ENCODE results near the gene LEF1. TPM values are rescaled to one million over a fixed set of nuclear protein-coding genes. Genes with fewer than 3 reads are reported as not detected.

Gene LEF1
- total and polyA plus RNA-seq, 2 donors (not counting 1 experiment from before 2014, with no cell fraction given), result 2.4 to 5.1 TPM

DNA sequence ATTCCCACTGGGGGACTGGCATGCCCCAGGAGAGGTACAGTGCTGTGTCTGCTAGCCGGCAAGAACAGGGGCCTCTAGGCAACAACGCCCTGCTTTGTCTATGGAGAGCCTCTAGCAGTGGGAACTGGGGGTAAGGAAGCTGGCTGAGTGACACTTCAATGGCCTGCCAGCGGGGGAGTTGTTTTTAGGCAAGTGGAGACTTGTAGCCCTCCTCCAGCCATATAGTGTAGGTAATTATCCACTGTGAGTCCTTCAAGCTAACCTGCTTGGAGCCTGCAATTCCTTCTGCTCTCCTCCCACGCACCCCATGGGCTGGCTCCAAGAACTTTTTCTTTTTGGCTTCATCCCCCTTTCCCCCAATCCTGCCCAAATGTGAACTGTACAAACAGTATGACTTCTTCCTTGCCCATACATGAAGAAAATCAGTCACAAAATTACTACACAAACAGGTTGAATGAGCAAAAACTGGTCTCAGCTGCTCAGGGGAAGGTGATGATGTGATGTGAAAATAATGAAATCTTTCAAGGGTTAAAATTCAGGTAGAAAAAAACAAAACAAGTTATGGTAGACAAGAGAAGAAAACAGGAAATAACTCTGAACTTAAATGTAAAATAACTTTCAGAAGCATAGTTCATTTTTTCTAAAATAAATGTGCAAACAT lies 33.1 kb downstream of the LEF1 start:
- no peaks in the 10 kb centered on the region for H3K79me2 ChIP-seq (ENCODE audit: control insufficient read depth, insufficient read depth, low read length)
- TF ChIP-seq, protein P1, sequence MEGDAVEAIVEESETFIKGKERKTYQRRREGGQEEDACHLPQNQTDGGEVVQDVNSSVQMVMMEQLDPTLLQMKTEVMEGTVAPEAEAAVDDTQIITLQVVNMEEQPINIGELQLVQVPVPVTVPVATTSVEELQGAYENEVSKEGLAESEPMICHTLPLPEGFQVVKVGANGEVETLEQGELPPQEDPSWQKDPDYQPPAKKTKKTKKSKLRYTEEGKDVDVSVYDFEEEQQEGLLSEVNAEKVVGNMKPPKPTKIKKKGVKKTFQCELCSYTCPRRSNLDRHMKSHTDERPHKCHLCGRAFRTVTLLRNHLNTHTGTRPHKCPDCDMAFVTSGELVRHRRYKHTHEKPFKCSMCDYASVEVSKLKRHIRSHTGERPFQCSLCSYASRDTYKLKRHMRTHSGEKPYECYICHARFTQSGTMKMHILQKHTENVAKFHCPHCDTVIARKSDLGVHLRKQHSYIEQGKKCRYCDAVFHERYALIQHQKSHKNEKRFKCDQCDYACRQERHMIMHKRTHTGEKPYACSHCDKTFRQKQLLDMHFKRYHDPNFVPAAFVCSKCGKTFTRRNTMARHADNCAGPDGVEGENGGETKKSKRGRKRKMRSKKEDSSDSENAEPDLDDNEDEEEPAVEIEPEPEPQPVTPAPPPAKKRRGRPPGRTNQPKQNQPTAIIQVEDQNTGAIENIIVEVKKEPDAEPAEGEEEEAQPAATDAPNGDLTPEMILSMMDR (IDR thresholded peaks at IDR 0.05), result no peak
- TF ChIP-seq EZH2 (IDR thresholded peaks at IDR 0.05; ENCODE audit: borderline replicate concordance, insufficient read depth, low read depth, low read length, poor library complexity, severe bottlenecking), result no peak
- no peak overlapping the region for H2AFZ ChIP-seq (ENCODE audit: insufficient read depth, low read depth, low read length, poor library complexity, severe bottlenecking)
- H4K20me1 ChIP-seq (ENCODE audit: control insufficient read depth, insufficient read depth, low read length, poor library complexity, severe bottlenecking), result no peaks in the 10 kb centered on the region
- H3K36me3 ChIP-seq (replicated peaks in 1 of 2; ENCODE audit: control extremely low read depth in 1 of 2, control insufficient read depth in 1 of 2, extremely low read depth in 1 of 2, insufficient read depth in 2 of 2, low read length in 1 of 2), result peaks cover 0 to 2% of the 10 kb centered on the region in 2 experiments
- no peak overlapping the region for H3K4me3 ChIP-seq (ENCODE audit: control extremely low read depth in 1 of 5, extremely low read depth in 1 of 5, insufficient read depth in 1 of 5, low read depth in 2 of 5, low read length in 4 of 5)
- WGBS (ENCODE audit: insufficient coverage), result 71% methylated on average over 3 of the region's 4 CpGs
- H3K27ac ChIP-seq (ENCODE audit: low read length in 2 of 2), result no peak overlapping the region
- intact Hi-C loops (cut with micrococcal nuclease), result no loop called here
- H3K9me3 ChIP-seq (ENCODE audit: control extremely low read depth in 1 of 3, control insufficient read depth in 2 of 3, insufficient read depth in 1 of 3, low read length in 2 of 3), result no peaks in the 10 kb centered on the region
- H3K27me3 ChIP-seq (replicated peaks in 1 of 4; ENCODE audit: control extremely low read depth in 1 of 4, control insufficient read depth in 3 of 4, insufficient read depth in 4 of 4, low read length in 3 of 4), result peaks cover 0 to 3% (median 0%) of the 10 kb centered on the region in 4 experiments
- POLR2A ChIA-PET, result no interaction called here
- no peak overlapping the region for H3K27ac Mint-ChIP-seq
- H3K4me1 Mint-ChIP-seq, result peaks cover 2% of the 10 kb centered on the region
- ATAC-seq (ENCODE audit: low read depth) (no peak), DNase-seq (no peak)
- H3K4me1 ChIP-seq (ENCODE audit: control insufficient read depth in 2 of 2, insufficient read depth in 2 of 2, low read length in 2 of 2), result no peaks in the 10 kb centered on the region
- no peak overlapping the region for H3K4me2 ChIP-seq (replicated peaks; ENCODE audit: low read depth, low read length, poor library complexity, severe bottlenecking)
- H3K9me3 Mint-ChIP-seq (ENCODE audit: insufficient read depth), result no peaks in the 10 kb centered on the region
- H3K9ac ChIP-seq (ENCODE audit: low read length), result no peak overlapping the region
- H3K4me3 Mint-ChIP-seq, result no peak overlapping the region
- peaks cover 4% of the 10 kb centered on the region for H3K27me3 Mint-ChIP-seq
- CTCF ChIA-PET, result no interaction called here

DNA sequence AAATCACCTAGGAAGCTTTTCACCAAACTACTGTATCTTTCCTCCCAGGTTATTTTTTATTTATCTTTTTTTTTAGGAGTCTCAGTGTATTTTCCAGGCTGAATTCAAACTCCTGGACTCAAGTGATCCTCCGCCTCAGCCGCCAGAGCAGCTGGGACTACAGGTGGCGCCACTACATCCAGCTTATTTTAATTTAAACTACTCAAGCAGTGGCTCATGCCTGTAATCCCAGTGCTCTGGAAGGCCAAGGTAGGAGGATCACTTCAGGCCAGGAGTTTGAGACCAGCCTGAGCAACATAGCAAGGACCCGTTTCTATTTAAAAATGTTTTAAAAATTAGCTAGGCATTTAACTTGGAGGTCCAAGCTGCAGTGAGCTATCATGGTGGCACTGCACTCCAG lies 37.8 kb downstream of the LEF1 start:
- Histone ChIP-seq H3K4me3 (ENCODE audit: control extremely low read depth in 1 of 5, extremely low read depth in 1 of 5, insufficient read depth in 1 of 5, low read depth in 2 of 5, low read length in 4 of 5) (no peak overlapping the region), H3K4me1 (ENCODE audit: control insufficient read depth in 2 of 2, insufficient read depth in 2 of 2, low read length in 2 of 2) (no peaks in the 10 kb centered on the region), H3K27me3 (replicated peaks in 1 of 4; ENCODE audit: control extremely low read depth in 1 of 4, control insufficient read depth in 3 of 4, insufficient read depth in 4 of 4, low read length in 3 of 4) (peaks cover 0 to 2% (median 0%) of the 10 kb centered on the region in 4 experiments), H3K9ac (ENCODE audit: low read length) (no peak overlapping the region), H3K4me2 (replicated peaks; ENCODE audit: low read depth, low read length, poor library complexity, severe bottlenecking) (no peak overlapping the region), H3K79me2 (ENCODE audit: control insufficient read depth, insufficient read depth, low read length) (no peaks in the 10 kb centered on the region), H2AFZ (ENCODE audit: insufficient read depth, low read depth, low read length, poor library complexity, severe bottlenecking) (no peak overlapping the region), H3K27ac (ENCODE audit: low read length in 2 of 2) (no peak overlapping the region), H3K9me3 (ENCODE audit: control extremely low read depth in 1 of 3, control insufficient read depth in 2 of 3, insufficient read depth in 1 of 3, low read length in 2 of 3) (no peaks in the 10 kb centered on the region), H4K20me1 (ENCODE audit: control insufficient read depth, insufficient read depth, low read length, poor library complexity, severe bottlenecking) (no peaks in the 10 kb centered on the region), H3K36me3 (replicated peaks in 1 of 2; ENCODE audit: control extremely low read depth in 1 of 2, control insufficient read depth in 1 of 2, extremely low read depth in 1 of 2, insufficient read depth in 2 of 2, low read length in 1 of 2) (no peaks in the 10 kb centered on the region)
- peaks cover 13% of the 10 kb centered on the region for H3K27me3 Mint-ChIP-seq
- no peaks in the 10 kb centered on the region for H3K9me3 Mint-ChIP-seq (ENCODE audit: insufficient read depth)
- ATAC-seq (ENCODE audit: low read depth) (no peak), DNase-seq (no peak)
- intact Hi-C loops (cut with micrococcal nuclease), result no loop called here
- H3K4me3 Mint-ChIP-seq, result no peak overlapping the region
- H3K27ac Mint-ChIP-seq, result no peak overlapping the region
- TF ChIP-seq EZH2 (IDR thresholded peaks at IDR 0.05; ENCODE audit: borderline replicate concordance, insufficient read depth, low read depth, low read length, poor library complexity, severe bottlenecking), result no peak
- TF ChIP-seq, protein P1 (IDR thresholded peaks at IDR 0.05), result no peak
- ChIA-PET POLR2A (no interaction called here), CTCF (interaction anchor here (0.6 kb wide), 1 partner anchor 102 kb away, joined by 4 read pairs; no protein-coding TSS in a partner anchor)
- WGBS (ENCODE audit: insufficient coverage), result 100% methylated on average over 1 of the region's 4 CpGs
- H3K4me1 Mint-ChIP-seq, result no peaks in the 10 kb centered on the region

Data from B cell (primary cell).